H9 (cell line): ENCODE measurements around the gene CABCOCO1. TPM values are rescaled to one million over a fixed set of nuclear protein-coding genes. Genes with fewer than 3 reads are reported as not detected.

Experiments
- DNase-seq: peaks from one replicate; pipeline ENCODE4 v3.0.0-alpha.2; 2017
- H2AFZ ChIP-seq: one replicate; pipeline ENCODE4 v1.6.1; 2013; ENCODE audit warnings: mild to moderate bottlenecking, low read length, control low read depth, moderate library complexity
- H2AK5ac ChIP-seq: 2 replicates; pipeline ENCODE4 v1.6.1; 2013; ENCODE audit warnings: low read length, control low read depth, mixed read lengths; ENCODE audit not compliant: insufficient read length
- H2BK120ac ChIP-seq: one replicate; pipeline ENCODE4 v1.6.1; 2013; ENCODE audit warnings: low read depth, mild to moderate bottlenecking, low read length, control low read depth, inconsistent platforms; ENCODE audit not compliant: poor library complexity, severe bottlenecking
- H2BK12ac ChIP-seq: 2 replicates; pipeline ENCODE4 v1.6.1; 2013; ENCODE audit warnings: low read length, control low read depth, mixed read lengths, low read depth; ENCODE audit not compliant: insufficient read length
- H2BK15ac ChIP-seq: 2 replicates; pipeline ENCODE4 v1.6.1; 2013; ENCODE audit warnings: low read depth, low read length, control low read depth
- H2BK20ac ChIP-seq: one replicate; pipeline ENCODE4 v1.6.1; 2013; ENCODE audit warnings: low read depth, mild to moderate bottlenecking, low read length, control low read depth, inconsistent platforms; ENCODE audit not compliant: poor library complexity, severe bottlenecking
- H2BK5ac ChIP-seq: 2 replicates; pipeline ENCODE4 v1.6.1; 2013; ENCODE audit warnings: low read length, control low read depth, mixed read lengths; ENCODE audit not compliant: insufficient read length
- H3K14ac ChIP-seq: 2 replicates; pipeline ENCODE4 v1.6.1; 2013; ENCODE audit warnings: low read length, control low read depth; ENCODE audit not compliant: insufficient read depth
- H3K18ac ChIP-seq: 2 replicates; pipeline ENCODE4 v1.6.1; 2013; ENCODE audit warnings: low read depth, mild to moderate bottlenecking, mixed read lengths, low read length, control low read depth; ENCODE audit not compliant: insufficient read length
- H3K23ac ChIP-seq: 2 replicates; pipeline ENCODE4 v1.6.1; 2013; ENCODE audit warnings: low read length, control low read depth, mixed read lengths, low read depth; ENCODE audit not compliant: insufficient read length
- H3K23me2 ChIP-seq: 2 replicates; pipeline ENCODE4 v1.6.1; 2013; ENCODE audit warnings: low read depth, mild to moderate bottlenecking, mixed read lengths, low read length, control low read depth; ENCODE audit not compliant: insufficient read length, poor library complexity, severe bottlenecking
- H3K27ac ChIP-seq: 2 replicates; pipeline ENCODE4 v1.5.1; 2013; ENCODE audit warnings: low read length, control low read depth, mixed read lengths, low read depth; ENCODE audit not compliant: insufficient read length
- H3K27me3 ChIP-seq: 2 replicates; pipeline ENCODE4 v1.6.1; 2013; ENCODE audit warnings: low read length, control low read depth, inconsistent platforms; ENCODE audit not compliant: insufficient read depth
- H3K4ac ChIP-seq: 2 replicates; pipeline ENCODE4 v1.6.1; 2013; ENCODE audit warnings: low read depth, mild to moderate bottlenecking, control low read depth, inconsistent platforms, low read length, moderate library complexity
- H3K4me1 ChIP-seq: 2 replicates; pipeline ENCODE4 v1.6.1; 2013; ENCODE audit warnings: low read length, control low read depth, inconsistent platforms; ENCODE audit not compliant: insufficient read depth
- H3K4me2 ChIP-seq: 2 replicates; pipeline ENCODE4 v1.6.1; 2013; ENCODE audit warnings: low read length, control low read depth, mixed read lengths; ENCODE audit not compliant: insufficient read length, insufficient read depth
- H3K56ac ChIP-seq: 2 replicates; pipeline ENCODE4 v1.6.1; 2013; ENCODE audit warnings: low read depth, mild to moderate bottlenecking, mixed read lengths, low read length, control low read depth; ENCODE audit not compliant: insufficient read length
- H3K79me1 ChIP-seq: 2 replicates; pipeline ENCODE4 v1.6.1; 2013; ENCODE audit warnings: low read depth, mild to moderate bottlenecking, moderate library complexity, low read length, control low read depth, inconsistent platforms; ENCODE audit not compliant: insufficient read depth, poor library complexity, severe bottlenecking
- H3K79me2 ChIP-seq: 2 replicates; pipeline ENCODE4 v1.6.1; 2013; ENCODE audit warnings: low read length, control low read depth, inconsistent platforms; ENCODE audit not compliant: insufficient read depth
- H3K9ac ChIP-seq: 2 replicates; pipeline ENCODE4 v1.6.1; 2013; ENCODE audit warnings: low read length, control low read depth, mixed read lengths; ENCODE audit not compliant: insufficient read length; ENCODE audit errors: extremely low read depth
- H3K9me3 ChIP-seq: one replicate; pipeline ENCODE4 v1.6.1; 2013; ENCODE audit warnings: low read depth, low read length, inconsistent platforms; ENCODE audit not compliant: control insufficient read depth
- H3T11ph ChIP-seq: one replicate; pipeline ENCODE4 v1.6.1; 2013; ENCODE audit warnings: mild to moderate bottlenecking, low read length, control low read depth, inconsistent platforms
- H4K20me1 ChIP-seq: one replicate; pipeline ENCODE4 v1.6.1; 2013; ENCODE audit not compliant: control insufficient read depth, insufficient read length, insufficient read depth
- H4K5ac ChIP-seq: 2 replicates; pipeline ENCODE4 v1.6.1; 2013; ENCODE audit warnings: low read depth, mild to moderate bottlenecking, mixed read lengths, low read length, control low read depth; ENCODE audit not compliant: insufficient read length
- H4K8ac ChIP-seq: replicated peaks from 2 replicates; pipeline ENCODE4 v1.6.1; 2013; ENCODE audit warnings: low read length, control low read depth, mixed read lengths, low read depth; ENCODE audit not compliant: insufficient read length
- H4K91ac ChIP-seq: 2 replicates; pipeline ENCODE4 v1.6.1; 2013; ENCODE audit warnings: low read depth, mild to moderate bottlenecking, moderate library complexity, mixed read lengths, low read length, control low read depth; ENCODE audit not compliant: insufficient read length
- H3K27ac Mint-ChIP-seq, 3 experiments: 2 replicates in 2 of 3; 3 replicates in 1 of 3; pipeline ENCODE4 v1.8.0; 2020 to 2021; ENCODE audit warnings: mixed read lengths in 3 of 3, mild to moderate bottlenecking in 1 of 3, moderate library complexity in 1 of 3
- H3K27me3 Mint-ChIP-seq: 2 replicates; pipeline ENCODE4 v1.8.0; 2021; ENCODE audit warnings: low read depth, mild to moderate bottlenecking, moderate library complexity, mixed read lengths
- H3K36me3 Mint-ChIP-seq, 3 experiments: 2 replicates in 2 of 3; 3 replicates in 1 of 3; pipeline ENCODE4 v1.8.0; 2020 to 2021; ENCODE audit warnings: low read depth in 3 of 3, mixed read lengths in 3 of 3; ENCODE audit not compliant: insufficient read depth in 1 of 3
- H3K4me1 Mint-ChIP-seq, 2 experiments: 2 replicates each; pipeline ENCODE4 v1.8.0; 2020; ENCODE audit warnings: mixed read lengths in 2 of 2
- H3K4me3 Mint-ChIP-seq, 2 experiments: 2 replicates in 1 of 2; 3 replicates in 1 of 2; pipeline ENCODE4 v1.8.0; 2020 to 2021; ENCODE audit warnings: mild to moderate bottlenecking in 2 of 2, mixed read lengths in 2 of 2, moderate library complexity in 1 of 2
- H3K9me3 Mint-ChIP-seq, 2 experiments: 2 replicates in 1 of 2; 3 replicates in 1 of 2; pipeline ENCODE4 v1.8.0; 2020; ENCODE audit warnings: mild to moderate bottlenecking in 2 of 2, mixed read lengths in 2 of 2, moderate library complexity in 1 of 2
- WGBS: extraction: QIAGEN DNeasy Blood & Tissue Kit; methylation state at CpG from one replicate; pipeline ENCODE4 v1.1.7; 2013; ENCODE audit warnings: missing lambda C conversion rate, low lambda C conversion rate, mixed read lengths; ENCODE audit not compliant: insufficient read length; ENCODE audit errors: extremely low coverage; 5-methylcytosine and 5-hydroxymethylcytosine counted together
- total RNA-seq: library from RNA; stranded (reverse); gene quantifications from 2 replicates; pipeline ENCODE4 v1.2.1, GENCODE V29; 2021
- TF ChIP-seq, protein P1 (sequence below): fragments of 200-600 bp; sonication (generic); conservative IDR thresholded peaks from 3 replicates; pipeline ENCODE4 v1.8.0; 2021; ENCODE audit warnings: antibody characterized with exemption, mild to moderate bottlenecking

The CABCOCO1 gene
- total RNA-seq, 1 experiment from 2014 or later: not detected

DNA sequence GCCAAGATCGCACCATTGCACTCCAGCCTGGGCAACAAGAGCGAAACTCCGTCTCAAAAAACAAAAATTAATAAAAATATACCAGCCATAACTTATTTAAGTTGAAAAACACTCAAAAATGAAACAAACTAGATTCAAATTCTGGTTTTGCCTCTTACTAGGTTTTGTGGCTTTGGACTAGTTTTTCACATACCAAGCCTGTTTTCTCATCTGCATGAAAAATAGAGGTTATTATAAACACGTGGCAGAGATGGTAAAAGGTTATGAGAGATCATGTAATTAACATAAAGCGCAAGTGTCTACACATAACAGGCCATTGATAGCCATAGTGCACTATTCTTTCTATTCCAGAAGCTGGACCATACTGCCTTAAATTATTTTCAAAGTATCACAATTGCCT is 35.5 kb upstream of the CABCOCO1 start:
- Mint-ChIP-seq H3K27me3 (no peaks in the 10 kb centered on the region), H3K4me3 (no peak overlapping the region), H3K36me3 (no peaks in the 10 kb centered on the region), H3K9me3 (no peaks in the 10 kb centered on the region; a peak in 1 of 5 replicates), H3K27ac (no peak overlapping the region), H3K4me1 (peaks cover 8 to 14% of the 10 kb centered on the region in 2 experiments)
- Histone ChIP-seq H2BK15ac (no peak overlapping the region), H3K14ac (no peak overlapping the region), H3K9ac (no peak overlapping the region), H3K79me2 (no peaks in the 10 kb centered on the region), H3K79me1 (no peaks in the 10 kb centered on the region), H2BK5ac (no peak overlapping the region), H3K23me2 (no peaks in the 10 kb centered on the region), H2AK5ac (no peak overlapping the region), H2AFZ (no peak overlapping the region), H3K4ac (no peak overlapping the region), H4K20me1 (no peaks in the 10 kb centered on the region), H2BK12ac (no peak overlapping the region), H3K4me1 (no peaks in the 10 kb centered on the region), H2BK20ac (no peak overlapping the region), H3K27ac (no peak overlapping the region), H3K4me2 (no peak overlapping the region), H3K56ac (no peak overlapping the region), H4K91ac (no peak overlapping the region), H4K5ac (no peak overlapping the region), H3K27me3 (no peaks in the 10 kb centered on the region), H3T11ph (no peak overlapping the region), H4K8ac (no peak overlapping the region), H2BK120ac (no peak overlapping the region), H3K23ac (no peak overlapping the region), H3K9me3 (no peaks in the 10 kb centered on the region), H3K18ac (no peak overlapping the region)
- no CpG with 5 or more reads among the region's 5 CpGs for WGBS
- TF ChIP-seq, protein P1, sequence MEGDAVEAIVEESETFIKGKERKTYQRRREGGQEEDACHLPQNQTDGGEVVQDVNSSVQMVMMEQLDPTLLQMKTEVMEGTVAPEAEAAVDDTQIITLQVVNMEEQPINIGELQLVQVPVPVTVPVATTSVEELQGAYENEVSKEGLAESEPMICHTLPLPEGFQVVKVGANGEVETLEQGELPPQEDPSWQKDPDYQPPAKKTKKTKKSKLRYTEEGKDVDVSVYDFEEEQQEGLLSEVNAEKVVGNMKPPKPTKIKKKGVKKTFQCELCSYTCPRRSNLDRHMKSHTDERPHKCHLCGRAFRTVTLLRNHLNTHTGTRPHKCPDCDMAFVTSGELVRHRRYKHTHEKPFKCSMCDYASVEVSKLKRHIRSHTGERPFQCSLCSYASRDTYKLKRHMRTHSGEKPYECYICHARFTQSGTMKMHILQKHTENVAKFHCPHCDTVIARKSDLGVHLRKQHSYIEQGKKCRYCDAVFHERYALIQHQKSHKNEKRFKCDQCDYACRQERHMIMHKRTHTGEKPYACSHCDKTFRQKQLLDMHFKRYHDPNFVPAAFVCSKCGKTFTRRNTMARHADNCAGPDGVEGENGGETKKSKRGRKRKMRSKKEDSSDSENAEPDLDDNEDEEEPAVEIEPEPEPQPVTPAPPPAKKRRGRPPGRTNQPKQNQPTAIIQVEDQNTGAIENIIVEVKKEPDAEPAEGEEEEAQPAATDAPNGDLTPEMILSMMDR: no peak
- DNase-seq: no peak
